ENCODE measurements around the gene E4F1.

DNA sequence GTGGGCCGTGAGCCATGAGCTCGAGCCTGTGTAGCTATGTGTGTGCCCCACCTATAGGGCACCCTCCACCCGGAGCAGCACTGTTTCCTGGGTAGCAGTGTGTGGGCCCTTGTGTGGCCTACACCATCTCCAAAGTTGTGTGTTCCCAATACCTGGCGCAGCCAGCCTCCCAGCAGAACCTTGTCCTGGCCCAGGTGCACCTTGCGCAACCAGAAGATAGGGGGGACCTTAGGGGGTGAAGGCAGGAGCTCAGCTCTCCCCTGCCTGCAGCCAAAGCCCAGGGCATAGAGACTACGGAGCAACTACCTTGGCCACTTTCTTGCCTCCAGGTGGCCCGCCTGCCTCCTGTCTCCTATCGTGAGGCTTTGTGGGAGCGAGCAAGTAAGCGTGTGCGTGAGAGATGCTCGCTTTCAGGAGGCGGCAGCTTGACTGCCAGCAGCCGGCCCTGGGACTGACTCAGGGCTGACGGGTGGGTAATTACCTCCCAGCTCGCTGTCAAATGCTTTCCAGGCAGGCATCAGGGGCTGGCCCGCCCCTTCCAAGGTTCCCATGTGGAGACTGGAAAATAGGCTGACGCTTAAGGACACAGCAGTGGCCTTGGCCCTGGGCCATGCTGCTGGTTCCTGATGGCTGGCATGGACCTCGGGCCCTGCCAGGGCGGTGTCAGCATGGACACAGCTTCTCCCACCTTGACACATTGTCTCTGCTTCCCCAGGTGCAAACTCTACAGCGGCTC lies 48.8 kb upstream of the E4F1 start:
- TF ChIP-seq KDM1A (IDR thresholded peaks at IDR 0.05): no peak
- TF ChIP-seq MAFK (IDR thresholded peaks at IDR 0.05; ENCODE audit: low read length): no peak

Data from K562 (cell line).